CD14-positive monocyte (primary cell): ENCODE data around the gene CLASP1. TPM values are rescaled to one million over a fixed set of nuclear protein-coding genes. Genes with fewer than 3 reads are reported as not detected.

Experiments used
- DNase-seq, 3 donors: peaks; one replicate each; pipeline ENCODE4 v3.0.0-alpha.2; 2011 to 2022
- H2AFZ ChIP-seq: 2 replicates; pipeline ENCODE4 v1.6.0; 2012; ENCODE audit warnings: mild to moderate bottlenecking, low read depth, low read length, inconsistent platforms; ENCODE audit not compliant: insufficient read depth, poor library complexity, severe bottlenecking
- H3K27ac ChIP-seq, 2 donors: 1 replicate in 1 of 2; 2 replicates in 1 of 2; pipeline ENCODE4 v1.5.1; 2012 to 2013; ENCODE audit warnings: low read length in 2 of 2, control low read depth in 1 of 2, inconsistent platforms in 1 of 2, low read depth in 1 of 2, mild to moderate bottlenecking in 1 of 2
- H3K27me3 ChIP-seq, 2 donors: one replicate each; pipeline versions ENCODE4 v1.6.0 to v1.6.1; 2011 to 2013; ENCODE audit warnings: low read length in 2 of 2; ENCODE audit not compliant: control insufficient read depth in 2 of 2, insufficient read depth in 2 of 2
- H3K36me3 ChIP-seq, 2 donors: replicated peaks in 1 of 2; 1 replicate in 1 of 2; 2 replicates in 1 of 2; pipeline versions ENCODE4 v1.5.1 to v1.6.1; 2012 to 2013; ENCODE audit warnings: low read length in 2 of 2, control low read depth in 1 of 2, inconsistent platforms in 1 of 2, mild to moderate bottlenecking in 1 of 2; ENCODE audit not compliant: insufficient read depth in 2 of 2, control insufficient read depth in 1 of 2
- H3K4me1 ChIP-seq, 2 donors: 1 replicate in 1 of 2; 2 replicates in 1 of 2; pipeline versions ENCODE4 v1.5.1 to v1.6.1; 2012 to 2013; ENCODE audit warnings: low read length in 2 of 2, control low read depth in 1 of 2, inconsistent platforms in 1 of 2, mild to moderate bottlenecking in 1 of 2, moderate library complexity in 1 of 2; ENCODE audit not compliant: insufficient read depth in 2 of 2, control insufficient read depth in 1 of 2
- H3K4me2 ChIP-seq: replicated peaks from 2 replicates; pipeline ENCODE3; 2012; ENCODE audit warnings: low read length, moderate library complexity, mild to moderate bottlenecking; ENCODE audit not compliant: poor library complexity, severe bottlenecking; ENCODE audit errors: extremely low read depth
- H3K4me3 ChIP-seq, 3 experiments: fragments of 200-600 bp in 1 of 3; sonication (generic) in 1 of 3; replicated peaks in 1 of 3; 1 replicate in 2 of 3; 2 replicates in 1 of 3; pipeline ENCODE4 v1.5.1; 2011 to 2013; ENCODE audit warnings: low read length in 3 of 3, mild to moderate bottlenecking in 3 of 3, control low read depth in 2 of 3, low read depth in 2 of 3, inconsistent platforms in 1 of 3, moderate library complexity in 1 of 3
- H3K79me2 ChIP-seq: 2 replicates; pipeline ENCODE4 v1.6.0; 2012; ENCODE audit warnings: mild to moderate bottlenecking, control low read depth, inconsistent platforms, low read length, moderate library complexity; ENCODE audit not compliant: insufficient read depth
- H3K9ac ChIP-seq: 2 replicates; pipeline ENCODE4 v1.6.0; 2017; ENCODE audit warnings: low read length, mild to moderate bottlenecking; ENCODE audit not compliant: insufficient read depth, poor library complexity, severe bottlenecking
- H3K9me3 ChIP-seq, 2 donors: replicated peaks in 1 of 2; 1 replicate in 1 of 2; 2 replicates in 1 of 2; pipeline versions ENCODE4 v1.5.1 to v1.6.1; 2012 to 2013; ENCODE audit warnings: low read length in 2 of 2, control low read depth in 1 of 2; ENCODE audit not compliant: control insufficient read depth in 1 of 2, insufficient read depth in 1 of 2
- H4K20me1 ChIP-seq: 2 replicates; pipeline ENCODE4 v1.6.0; 2012; ENCODE audit warnings: mild to moderate bottlenecking, low read length, control low read depth, moderate library complexity; ENCODE audit not compliant: insufficient read depth
- H3K27ac Mint-ChIP-seq, 7 donors: one replicate each; pipeline ENCODE4 v1.8.0; 2020; ENCODE audit warnings: mild to moderate bottlenecking in 7 of 7, mixed read lengths in 7 of 7, moderate library complexity in 6 of 7, inconsistent platforms in 2 of 7
- H3K27me3 Mint-ChIP-seq, 3 donors: one replicate each; pipeline ENCODE4 v1.8.0; 2021 to 2022; ENCODE audit warnings: low read depth in 3 of 3, mild to moderate bottlenecking in 3 of 3, mixed read lengths in 3 of 3, moderate library complexity in 3 of 3, inconsistent platforms in 1 of 3
- H3K36me3 Mint-ChIP-seq, 2 donors: one replicate each; pipeline ENCODE4 v1.8.0; 2020; ENCODE audit warnings: mixed read lengths in 2 of 2, inconsistent platforms in 1 of 2, mild to moderate bottlenecking in 1 of 2
- H3K4me1 Mint-ChIP-seq: one replicate; pipeline ENCODE4 v1.8.0; 2020; ENCODE audit warnings: mild to moderate bottlenecking, mixed read lengths
- H3K4me3 Mint-ChIP-seq, 2 donors: one replicate each; pipeline ENCODE4 v1.8.0; 2020; ENCODE audit warnings: mild to moderate bottlenecking in 2 of 2, mixed read lengths in 2 of 2, moderate library complexity in 1 of 2
- H3K9me3 Mint-ChIP-seq, 7 donors: one replicate each; pipeline ENCODE4 v1.8.0; 2020 to 2022; ENCODE audit warnings: mixed read lengths in 7 of 7, mild to moderate bottlenecking in 6 of 7, moderate library complexity in 6 of 7, inconsistent platforms in 2 of 7
- CTCF ChIP-seq: fragments of 200-600 bp; IDR thresholded peaks from one replicate; pipeline ENCODE4 v1.8.0; 2022; ENCODE audit warnings: antibody characterized with exemption, mild to moderate bottlenecking
- WGBS: methylation state at CpG from one replicate; pipeline ENCODE4 v1.1.5; 2013; ENCODE audit warnings: missing lambda C conversion rate; ENCODE audit not compliant: insufficient coverage; 5-methylcytosine and 5-hydroxymethylcytosine counted together
- intact Hi-C, 2 donors: fragments of 100-400 bp; cut with micrococcal nuclease; formaldehyde crosslinking; loops; one replicate each; pipeline versions ENCODE4 v1.15.0 to v1.15.1; 2023
- polyA plus RNA-seq, 3 donors: library from polyadenylated mRNA; depleted of rRNA in 1 of 3; unstranded in 2 of 3; stranded (reverse) in 1 of 3; fragments of 300-500 nt in 2 of 3; fragments of >200 nt in 1 of 3; fragmentation: Illumina TruSeq in 2 of 3; gene quantifications; 1 replicate in 2 of 3; 2 replicates in 1 of 3; pipeline ENCODE4 v1.2.3, GENCODE V29; 2012 to 2021

Gene CLASP1
- polyA plus RNA-seq, 3 donors = 4.8 to 8.1 (median 7.6) TPM

GRCh38 chr2:121625953-121626352 is 23.3 kb downstream of the CLASP1 start:
- peaks cover 21% of the 10 kb centered on the region for H4K20me1 ChIP-seq
- H3K79me2 ChIP-seq = peaks cover 100% of the 10 kb centered on the region
- no peak overlapping the region for H3K4me2 ChIP-seq
- H3K27me3 ChIP-seq = no peaks in the 10 kb centered on the region
- intact Hi-C loops = no loop called here
- WGBS = no CpG with 5 or more reads among the region's 3 CpGs
- peaks cover 7 to 25% of the 10 kb centered on the region in 2 donors for H3K36me3 Mint-ChIP-seq
- no peak overlapping the region for H3K4me3 ChIP-seq
- peaks cover 7 to 11% of the 10 kb centered on the region in 2 donors for H3K4me1 ChIP-seq
- TF ChIP-seq CTCF = no peak
- peaks cover 0 to 6% of the 10 kb centered on the region in 2 donors for H3K36me3 ChIP-seq
- H3K9ac ChIP-seq = no peak overlapping the region
- H3K4me3 Mint-ChIP-seq = no peak overlapping the region
- H3K9me3 ChIP-seq = no peaks in the 10 kb centered on the region
- peak overlapping the region in 1 of 7 donors; percentile 33 for H3K27ac Mint-ChIP-seq
- no peak overlapping the region for H3K27ac ChIP-seq
- H2AFZ ChIP-seq = no peak overlapping the region
- H3K27me3 Mint-ChIP-seq = peaks cover 0 to 1% (median 0%) of the 10 kb centered on the region in 3 donors
- no peak for DNase-seq
- peaks cover 2 to 13% (median 5%) of the 10 kb centered on the region in 7 donors for H3K9me3 Mint-ChIP-seq
- H3K4me1 Mint-ChIP-seq = peaks cover 16% of the 10 kb centered on the region

- Histone ChIP-seq H3K79me2 (peaks cover 90% of the 10 kb centered on the region), H3K9me3 (peaks cover 12 to 24% of the 10 kb centered on the region in 2 donors), H3K4me2 (no peak overlapping the region), H4K20me1 (peaks cover 43% of the 10 kb centered on the region), H3K27ac (peak overlapping the region in 1 of 2 donors; percentile 39), H3K9ac (peak overlapping the region; percentile 28), H2AFZ (no peak overlapping the region), H3K4me3 (no peak overlapping the region), H3K27me3 (no peaks in the 10 kb centered on the region), H3K36me3 (peaks cover 5 to 28% of the 10 kb centered on the region in 2 donors), H3K4me1 (peaks cover 0 to 7% of the 10 kb centered on the region in 2 donors)
- no peaks in the 10 kb centered on the region for H3K4me1 Mint-ChIP-seq
- WGBS = 71% methylated on average over 4 of the region's 4 CpGs
- TF ChIP-seq CTCF = no peak
- intact Hi-C loops = no loop called here
- H3K36me3 Mint-ChIP-seq = peaks cover 24 to 39% of the 10 kb centered on the region in 2 donors
- H3K4me3 Mint-ChIP-seq = no peak overlapping the region
- no peak overlapping the region for H3K27ac Mint-ChIP-seq
- no peak for DNase-seq
- peaks cover 2 to 16% (median 9%) of the 10 kb centered on the region in 7 donors for H3K9me3 Mint-ChIP-seq
- H3K27me3 Mint-ChIP-seq = no peaks in the 10 kb centered on the region
Measured at GRCh38 chr2:121617042-121617599, 32.1 kb downstream of the CLASP1 start.
